Smooth muscle cell of the umbilical artery (primary cell): Measurements from ENCODE around the gene HECTD2. TPM values are rescaled to one million over a fixed set of nuclear protein-coding genes. Genes with fewer than 3 reads are reported as not detected.

Experiments used
- total RNA-seq: library from RNA; depleted of rRNA; stranded (reverse); fragments of >200 nt; gene quantifications from 2 replicates; pipeline ENCODE4 v1.2.3, GENCODE V29; 2014

HECTD2 gene
- 6.8 and 9.1 TPM in 2 replicates for total RNA-seq

GRCh38 chr10:91409869-91410637 lies at the start of gene HECTD2:
Gene HECTD2 (plus strand): TSS chr10:91410344. CDS start chr10:91410439, 95 bp downstream.

Other genes with a start within 250 kb of the HECTD2 start
- gene PCGF5, start 189.7 kb upstream of the HECTD2 start, total RNA-seq, result 17.5 and 20.4 TPM in 2 replicates
- 84.9 and 362 TPM in 2 replicates for gene PPP1R3C, start 222.7 kb downstream of the HECTD2 start, total RNA-seq